Activated naive CD8-positive, alpha-beta T cell treated with anti-CD3 and anti-CD28 coated beads for 36 hours (primary cell): Measurements from ENCODE around the gene ATP13A4. TPM values are rescaled to one million over a fixed set of nuclear protein-coding genes. Genes with fewer than 3 reads are reported as not detected.

Experiments
- DNase-seq: peaks from one replicate; pipeline ENCODE4 v3.0.0; 2021
- H3K27ac Mint-ChIP-seq: one replicate; pipeline ENCODE4 v1.8.0; 2022; ENCODE audit warnings: mild to moderate bottlenecking, moderate library complexity, mixed read lengths
- H3K27me3 Mint-ChIP-seq: one replicate; pipeline ENCODE4 v1.8.0; 2022; ENCODE audit warnings: mild to moderate bottlenecking, mixed read lengths
- H3K36me3 Mint-ChIP-seq: one replicate; pipeline ENCODE4 v1.8.0; 2021; ENCODE audit warnings: mild to moderate bottlenecking, mixed read lengths
- H3K4me1 Mint-ChIP-seq: one replicate; pipeline ENCODE4 v1.8.0; 2021; ENCODE audit warnings: mixed read lengths
- H3K4me3 Mint-ChIP-seq: one replicate; pipeline ENCODE4 v1.8.0; 2022; ENCODE audit warnings: mild to moderate bottlenecking, moderate library complexity, mixed read lengths
- H3K9me3 Mint-ChIP-seq: one replicate; pipeline ENCODE4 v1.8.0; 2022; ENCODE audit warnings: mixed read lengths
- total RNA-seq, 2 experiments: library from RNA; stranded (reverse); gene quantifications; one replicate each; pipeline ENCODE4 v1.2.3, GENCODE V29; 2021

The ATP13A4 gene
- total RNA-seq, 2 experiments from 2014 or later: 1.6 to 1.7 TPM

DNA sequence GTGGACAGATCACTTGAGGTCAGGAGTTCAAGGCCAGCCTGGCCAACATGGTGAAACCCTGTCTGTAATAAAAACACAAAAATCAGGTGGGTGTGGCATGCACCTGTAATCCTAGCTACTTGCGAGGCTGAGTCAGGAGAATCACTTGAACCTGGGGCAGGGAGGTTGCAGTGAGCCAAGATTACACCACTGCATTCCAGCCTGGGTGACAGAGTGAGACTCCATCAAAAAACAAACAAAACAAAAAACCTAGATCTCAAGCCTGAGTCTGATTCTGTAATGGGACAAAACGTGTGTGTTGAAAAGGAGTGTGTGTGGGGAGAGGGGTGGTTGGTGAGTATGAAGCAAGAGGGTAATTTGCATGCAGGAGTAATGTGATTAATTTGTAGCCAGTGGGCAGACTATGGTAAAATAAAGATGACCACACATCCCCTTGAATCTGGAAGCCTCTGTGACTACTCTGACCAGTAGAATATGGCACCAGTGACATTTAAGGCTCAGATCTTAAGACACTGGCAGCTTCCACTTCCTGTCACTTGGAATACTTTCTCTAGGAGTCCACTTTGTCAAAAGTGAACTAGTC, 19.9 kb upstream of the ATP13A4 start:
- no peak overlapping the region for H3K27ac Mint-ChIP-seq

DNA sequence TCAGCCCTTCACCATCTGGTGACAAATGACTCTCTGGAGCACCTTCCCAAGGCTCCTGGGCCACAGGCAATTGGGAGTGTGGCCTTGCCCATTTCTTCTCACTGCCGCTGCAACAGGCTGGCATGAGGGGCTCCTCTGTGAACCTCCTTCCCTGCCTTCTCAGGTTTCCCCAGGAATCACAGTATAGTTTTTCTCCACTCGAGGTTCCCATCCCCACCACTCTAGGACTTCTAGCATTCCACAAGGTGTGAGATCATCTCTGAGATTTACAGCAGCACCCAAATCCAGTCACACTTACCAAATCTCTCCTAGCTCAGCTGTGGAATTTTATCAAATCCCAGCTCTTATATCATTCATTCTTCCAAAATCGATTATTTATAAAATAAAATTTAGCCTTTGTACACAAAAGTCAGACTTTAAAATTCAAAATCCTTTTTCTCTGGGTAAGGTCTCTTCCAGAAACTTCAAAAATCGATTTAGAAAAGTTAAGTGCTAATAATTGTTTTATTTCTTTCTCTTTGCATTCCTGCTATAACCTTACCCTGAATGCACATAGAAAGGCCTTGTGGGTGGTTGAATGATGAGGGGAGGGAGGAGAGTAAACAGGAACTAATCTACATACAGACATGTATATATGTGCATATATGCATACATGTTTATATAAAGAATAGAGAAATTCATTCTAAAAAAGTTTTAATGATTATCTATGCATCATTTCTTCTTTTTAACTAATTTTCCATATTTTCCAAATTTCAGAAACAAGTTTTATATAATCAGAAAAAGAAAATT, 18.9 kb upstream of the ATP13A4 start:
- H3K9me3 Mint-ChIP-seq: no peaks in the 10 kb centered on the region
- H3K4me1 Mint-ChIP-seq: peaks cover 1% of the 10 kb centered on the region
- no peak overlapping the region for H3K4me3 Mint-ChIP-seq
- no peak for DNase-seq
- no peaks in the 10 kb centered on the region for H3K27me3 Mint-ChIP-seq
- H3K36me3 Mint-ChIP-seq: no peaks in the 10 kb centered on the region
- no peak overlapping the region for H3K27ac Mint-ChIP-seq

More for the DNA sequence above, 19.9 kb upstream of the ATP13A4 start:
- H3K4me1 Mint-ChIP-seq: peaks cover 1% of the 10 kb centered on the region
- no peak for DNase-seq
- no peak overlapping the region for H3K4me3 Mint-ChIP-seq
- no peaks in the 10 kb centered on the region for H3K36me3 Mint-ChIP-seq
- no peaks in the 10 kb centered on the region for H3K27me3 Mint-ChIP-seq
- no peaks in the 10 kb centered on the region for H3K9me3 Mint-ChIP-seq

GRCh38 chr3:193572426-193572908, 17.8 kb upstream of the ATP13A4 start:
- no peaks in the 10 kb centered on the region for H3K9me3 Mint-ChIP-seq
- DNase-seq: peak; percentile 24
- peaks cover 1% of the 10 kb centered on the region for H3K4me1 Mint-ChIP-seq
- H3K36me3 Mint-ChIP-seq: no peaks in the 10 kb centered on the region
- H3K27me3 Mint-ChIP-seq: no peaks in the 10 kb centered on the region
- H3K4me3 Mint-ChIP-seq: no peak overlapping the region
- no peak overlapping the region for H3K27ac Mint-ChIP-seq

- no peak for DNase-seq
- H3K27ac Mint-ChIP-seq: no peak overlapping the region
- H3K4me3 Mint-ChIP-seq: no peak overlapping the region
- H3K9me3 Mint-ChIP-seq: no peaks in the 10 kb centered on the region
- no peaks in the 10 kb centered on the region for H3K36me3 Mint-ChIP-seq
- no peaks in the 10 kb centered on the region for H3K27me3 Mint-ChIP-seq
- H3K4me1 Mint-ChIP-seq: peaks cover 1% of the 10 kb centered on the region
Measured at GRCh38 chr3:193569119-193569518, 14.4 kb upstream of the ATP13A4 start.

DNA sequence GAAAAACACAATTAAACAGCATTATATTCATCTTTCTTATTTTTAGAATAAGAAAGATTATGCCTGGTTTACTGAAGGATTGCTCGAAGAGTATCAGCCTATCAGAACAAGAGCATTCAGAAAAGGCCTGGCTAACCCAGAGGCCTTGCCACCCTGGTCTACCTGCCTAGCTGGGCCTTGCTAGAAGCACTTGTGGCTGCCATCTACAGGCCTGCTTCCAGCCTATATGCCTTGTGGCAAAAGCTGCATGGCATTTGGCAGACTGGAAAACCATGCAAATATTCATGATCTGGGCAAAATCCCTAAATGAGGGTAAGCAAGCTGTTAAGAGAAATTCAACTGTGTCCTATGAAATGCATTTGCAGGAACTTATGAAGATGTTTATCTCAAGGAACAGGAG, 9.3 kb upstream of the ATP13A4 start:
- Mint-ChIP-seq H3K9me3 (no peaks in the 10 kb centered on the region), H3K27ac (no peak overlapping the region), H3K4me3 (no peak overlapping the region), H3K4me1 (no peaks in the 10 kb centered on the region), H3K36me3 (no peaks in the 10 kb centered on the region), H3K27me3 (no peaks in the 10 kb centered on the region)
- no peak for DNase-seq

DNA sequence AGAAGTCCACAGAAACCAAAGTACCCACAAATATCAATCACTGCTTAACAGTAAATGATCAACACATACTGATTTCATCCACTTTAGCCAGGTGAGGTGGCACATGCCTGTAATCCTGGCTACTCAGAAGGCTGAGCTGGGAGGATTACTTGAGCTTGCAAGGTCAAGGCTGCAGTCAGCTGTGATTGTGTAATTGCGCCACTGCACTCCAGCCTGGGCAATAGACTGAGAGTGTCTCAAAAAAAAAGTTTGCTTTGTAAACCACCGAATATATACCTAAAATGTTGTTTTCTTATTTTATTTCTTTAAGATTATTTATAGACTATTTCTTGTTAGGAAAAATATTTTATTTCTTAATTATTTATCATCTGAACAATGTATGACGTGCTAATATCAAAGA, 8.7 kb upstream of the ATP13A4 start:
- Mint-ChIP-seq H3K27me3 (no peaks in the 10 kb centered on the region), H3K27ac (no peak overlapping the region), H3K36me3 (no peaks in the 10 kb centered on the region), H3K4me1 (no peaks in the 10 kb centered on the region), H3K9me3 (no peaks in the 10 kb centered on the region), H3K4me3 (no peak overlapping the region)
- no peak for DNase-seq

- H3K4me3 Mint-ChIP-seq: no peak overlapping the region
- H3K36me3 Mint-ChIP-seq: no peaks in the 10 kb centered on the region
- no peak overlapping the region for H3K27ac Mint-ChIP-seq
- DNase-seq: no peak
- no peaks in the 10 kb centered on the region for H3K9me3 Mint-ChIP-seq
- no peaks in the 10 kb centered on the region for H3K4me1 Mint-ChIP-seq
- H3K27me3 Mint-ChIP-seq: no peaks in the 10 kb centered on the region
Measured at GRCh38 chr3:193560870-193561269, 6.2 kb upstream of the ATP13A4 start.

GRCh38 chr3:193560091-193560490, 5.4 kb upstream of the ATP13A4 start:
- H3K27me3 Mint-ChIP-seq: no peaks in the 10 kb centered on the region
- no peaks in the 10 kb centered on the region for H3K36me3 Mint-ChIP-seq
- DNase-seq: no peak
- no peak overlapping the region for H3K4me3 Mint-ChIP-seq
- H3K9me3 Mint-ChIP-seq: no peaks in the 10 kb centered on the region
- no peaks in the 10 kb centered on the region for H3K4me1 Mint-ChIP-seq
- H3K27ac Mint-ChIP-seq: no peak overlapping the region

- no peak for DNase-seq
- Mint-ChIP-seq H3K9me3 (no peaks in the 10 kb centered on the region), H3K4me1 (no peaks in the 10 kb centered on the region), H3K36me3 (no peaks in the 10 kb centered on the region), H3K27ac (no peak overlapping the region), H3K27me3 (no peaks in the 10 kb centered on the region), H3K4me3 (no peak overlapping the region)
Measured at GRCh38 chr3:193559100-193559499, 4.4 kb upstream of the ATP13A4 start.

DNA sequence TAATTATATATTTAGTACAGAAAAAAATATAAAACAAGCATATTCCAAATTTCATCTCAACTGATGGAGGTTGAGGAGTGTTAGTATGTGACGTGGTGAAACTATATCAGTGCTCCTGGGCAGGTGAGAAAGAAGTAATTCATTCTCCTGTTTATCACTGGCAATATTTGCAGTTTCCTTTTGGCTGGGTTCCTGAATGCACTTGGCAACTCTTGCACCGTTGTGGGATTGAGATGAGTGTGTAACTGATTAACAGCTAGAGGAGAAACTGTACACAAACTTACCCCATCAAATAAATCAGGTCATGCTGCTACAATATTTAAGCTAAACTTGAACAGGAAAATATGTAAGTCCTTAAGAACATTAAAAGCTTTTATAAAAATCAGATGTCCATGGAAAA, 2.1 kb upstream of the ATP13A4 start:
- Mint-ChIP-seq H3K27me3 (no peaks in the 10 kb centered on the region), H3K4me3 (no peak overlapping the region), H3K27ac (no peak overlapping the region), H3K4me1 (no peaks in the 10 kb centered on the region), H3K36me3 (no peaks in the 10 kb centered on the region), H3K9me3 (no peaks in the 10 kb centered on the region)
- DNase-seq: no peak

DNA sequence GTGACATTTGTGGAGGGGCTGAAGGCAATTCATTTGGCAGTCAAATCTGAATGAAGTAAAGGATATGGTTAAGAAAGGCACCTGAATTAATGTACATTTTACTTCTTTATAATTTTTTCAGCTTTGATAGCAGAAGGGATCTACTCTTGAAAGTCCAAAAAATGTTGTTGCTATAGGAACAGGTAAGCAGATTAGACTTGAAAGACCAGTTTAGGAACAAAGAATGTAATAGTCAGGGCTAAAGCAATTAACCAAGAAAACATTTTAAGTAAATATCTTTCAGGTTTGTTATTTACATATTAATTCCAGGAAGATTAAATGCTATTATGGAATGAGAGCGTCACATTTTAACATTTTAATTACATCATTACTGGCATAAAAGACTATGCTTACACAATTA, 1.1 kb downstream of the ATP13A4 start:
- no peak overlapping the region for H3K27ac Mint-ChIP-seq
- H3K4me3 Mint-ChIP-seq: no peak overlapping the region
- no peaks in the 10 kb centered on the region for H3K9me3 Mint-ChIP-seq
- H3K27me3 Mint-ChIP-seq: no peaks in the 10 kb centered on the region
- no peaks in the 10 kb centered on the region for H3K36me3 Mint-ChIP-seq
- no peaks in the 10 kb centered on the region for H3K4me1 Mint-ChIP-seq
- DNase-seq: no peak

GRCh38 chr3:193552923-193553322, 1.8 kb downstream of the ATP13A4 start:
- no peaks in the 10 kb centered on the region for H3K36me3 Mint-ChIP-seq
- no peaks in the 10 kb centered on the region for H3K9me3 Mint-ChIP-seq
- no peak overlapping the region for H3K4me3 Mint-ChIP-seq
- H3K4me1 Mint-ChIP-seq: no peaks in the 10 kb centered on the region
- no peak for DNase-seq
- H3K27ac Mint-ChIP-seq: peak overlapping the region; percentile 16
- H3K27me3 Mint-ChIP-seq: no peaks in the 10 kb centered on the region

DNA sequence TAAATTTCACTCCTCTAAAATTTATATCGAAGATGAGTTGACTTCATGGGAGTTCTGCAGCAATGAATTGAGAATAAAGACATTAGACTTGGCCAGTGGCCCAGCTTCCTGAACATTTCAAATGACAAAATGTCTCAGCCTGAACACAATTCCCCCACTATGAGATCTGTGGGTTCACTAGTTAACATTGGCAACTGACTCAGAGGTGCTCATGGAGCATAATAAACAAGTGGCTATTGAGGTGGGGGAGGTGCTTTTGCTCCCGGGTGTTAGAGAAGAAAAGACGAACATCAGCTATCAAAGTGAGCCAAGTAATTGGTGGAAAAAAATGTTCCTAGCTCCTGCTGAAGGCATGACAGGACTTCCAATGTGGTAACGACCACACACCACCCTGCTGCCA, 6.3 kb downstream of the ATP13A4 start:
- Mint-ChIP-seq H3K27ac (no peak overlapping the region), H3K4me1 (no peaks in the 10 kb centered on the region), H3K27me3 (no peaks in the 10 kb centered on the region), H3K9me3 (peaks cover 9% of the 10 kb centered on the region), H3K4me3 (no peak overlapping the region), H3K36me3 (peaks cover 6% of the 10 kb centered on the region)
- no peak for DNase-seq

- no peak overlapping the region for H3K27ac Mint-ChIP-seq
- peaks cover 9% of the 10 kb centered on the region for H3K9me3 Mint-ChIP-seq
- no peak overlapping the region for H3K4me3 Mint-ChIP-seq
- DNase-seq: no peak
- H3K36me3 Mint-ChIP-seq: peaks cover 6% of the 10 kb centered on the region
- no peaks in the 10 kb centered on the region for H3K27me3 Mint-ChIP-seq
- H3K4me1 Mint-ChIP-seq: no peaks in the 10 kb centered on the region
Measured at GRCh38 chr3:193546129-193546528, 8.6 kb downstream of the ATP13A4 start.

DNA sequence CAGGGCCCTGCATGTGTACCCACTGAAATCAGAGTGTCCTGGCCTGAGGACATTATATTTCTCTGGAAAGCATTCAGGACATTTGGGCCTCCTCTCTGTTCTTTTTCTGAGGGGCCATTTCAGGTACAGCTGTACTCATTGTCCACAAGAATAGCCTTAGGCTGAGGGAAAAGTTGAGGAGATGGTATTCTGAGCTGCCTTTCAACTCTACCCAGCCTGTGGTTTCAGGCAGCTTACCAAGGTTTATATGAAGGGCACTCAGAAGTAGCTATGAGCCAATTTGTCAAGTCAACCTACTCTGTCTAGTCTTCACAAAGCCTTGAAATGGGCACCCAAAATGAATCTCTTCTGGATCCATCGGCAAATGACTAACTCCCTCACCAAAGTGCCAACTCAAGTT, 9.4 kb downstream of the ATP13A4 start:
- Mint-ChIP-seq H3K4me1 (no peaks in the 10 kb centered on the region), H3K27me3 (no peaks in the 10 kb centered on the region), H3K27ac (no peak overlapping the region), H3K9me3 (peaks cover 9% of the 10 kb centered on the region), H3K4me3 (no peak overlapping the region), H3K36me3 (peaks cover 6% of the 10 kb centered on the region)
- no peak for DNase-seq

- no peak overlapping the region for H3K4me3 Mint-ChIP-seq
- H3K9me3 Mint-ChIP-seq: peaks cover 9% of the 10 kb centered on the region
- H3K27me3 Mint-ChIP-seq: no peaks in the 10 kb centered on the region
- DNase-seq: no peak
- H3K36me3 Mint-ChIP-seq: peaks cover 6% of the 10 kb centered on the region
- no peaks in the 10 kb centered on the region for H3K4me1 Mint-ChIP-seq
- H3K27ac Mint-ChIP-seq: no peak overlapping the region
Measured at GRCh38 chr3:193544289-193544688, 10.4 kb downstream of the ATP13A4 start.
